Measurements from ENCODE around the gene EPS15.
"Not testable (repeated sequence)": the region's sequence is repeated elsewhere in the genome, so short reads cannot be mapped to it uniquely, and the experiment has no call there.

The EPS15 gene

DNA sequence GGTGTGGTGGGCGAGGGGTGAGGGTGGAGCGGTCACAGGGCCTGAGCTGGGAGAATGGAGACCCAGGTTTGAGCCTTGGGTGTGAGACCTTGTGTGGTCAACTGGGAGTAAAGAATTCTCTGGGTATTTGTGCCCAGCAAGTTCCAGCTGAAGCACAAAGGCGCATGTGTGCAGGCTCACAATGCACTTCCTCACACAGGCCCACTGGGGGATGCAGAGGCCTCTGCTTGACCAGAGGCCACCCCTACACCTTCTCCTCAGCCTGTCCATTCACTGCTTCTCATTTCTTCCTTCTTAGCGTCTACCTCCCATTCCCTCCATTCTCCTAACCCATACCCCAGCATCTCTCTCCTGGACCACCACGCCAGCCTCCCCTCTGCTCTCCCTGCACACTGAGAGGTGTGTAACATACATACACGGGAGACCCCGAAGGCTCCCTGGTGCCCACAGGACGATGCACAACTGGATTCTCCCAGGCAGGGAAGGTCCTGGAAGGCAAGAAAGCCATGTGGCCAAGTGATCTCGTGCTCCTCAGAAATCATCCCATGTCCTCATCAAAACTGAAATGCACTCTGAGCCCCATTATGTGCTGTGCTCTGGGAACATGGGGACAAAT lies 176.4 kb downstream of the EPS15 start:
- DNase-seq = no peak

DNA sequence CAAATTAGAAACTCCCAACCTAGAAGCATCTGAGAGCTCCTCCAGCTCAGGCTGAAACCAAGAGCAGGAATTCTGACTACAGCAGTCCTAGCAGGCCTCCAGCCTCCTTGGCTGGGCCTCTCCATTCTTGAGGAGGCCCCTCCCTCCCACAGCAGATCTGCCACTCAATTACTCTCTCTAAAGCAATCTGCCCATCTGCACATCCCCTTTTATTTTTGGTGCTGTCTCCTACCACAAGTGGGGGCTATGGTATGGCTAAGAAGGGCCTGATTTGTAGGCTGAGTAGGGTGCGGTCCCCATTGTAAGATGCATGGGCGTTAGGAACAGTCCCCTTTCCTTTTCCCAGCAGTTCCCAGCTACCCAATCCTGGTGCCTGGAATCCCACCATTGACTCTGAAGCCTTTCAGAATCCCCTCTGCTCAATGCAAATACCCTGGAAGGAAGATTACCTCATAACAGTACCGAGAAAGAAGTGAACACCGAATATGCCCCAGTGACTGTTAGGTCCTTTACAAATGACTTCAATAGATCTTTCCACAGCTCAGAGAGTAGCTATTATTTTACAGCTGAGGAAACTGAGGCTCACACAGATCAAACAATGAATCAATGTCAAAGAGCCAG lies 177.1 kb downstream of the EPS15 start:
- no peak for DNase-seq

DNA sequence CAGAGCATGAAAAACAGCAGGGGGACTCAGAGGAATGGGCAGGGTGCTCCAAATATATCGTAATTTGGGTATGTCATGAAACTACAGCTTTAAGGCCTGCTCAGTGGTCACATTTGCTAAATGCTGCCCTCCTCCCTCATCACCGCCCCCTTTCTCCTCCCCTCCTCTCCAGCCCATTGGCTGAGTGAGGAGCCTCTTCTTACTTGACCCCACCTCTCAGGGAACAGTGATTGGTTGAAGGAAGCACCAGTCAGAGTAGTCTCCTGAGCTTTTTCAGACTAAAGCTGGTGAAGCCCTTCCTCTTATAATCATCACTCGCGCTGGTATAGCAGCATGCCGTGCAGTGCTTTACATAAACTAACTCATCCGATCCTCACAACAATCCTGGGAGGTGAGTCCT lies 178.7 kb downstream of the EPS15 start:
- no peak for DNase-seq

DNA sequence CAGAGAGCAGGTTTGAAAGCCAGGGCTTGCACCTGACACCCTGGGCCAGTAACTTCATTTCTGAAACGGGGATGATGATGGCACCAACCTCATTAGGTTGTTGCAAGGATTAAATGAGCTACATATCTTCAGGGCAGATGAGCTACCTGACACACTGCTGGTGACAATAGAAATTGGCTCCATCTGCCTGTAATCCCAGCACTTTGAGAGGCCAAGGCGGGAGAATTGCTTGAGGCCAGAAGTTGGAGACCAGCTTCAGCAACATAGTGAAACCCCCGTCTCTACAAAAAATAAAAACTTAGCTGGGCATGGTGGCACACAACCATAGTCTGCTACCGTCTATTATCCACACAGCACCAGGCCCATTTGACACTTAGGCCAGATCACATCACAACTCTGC lies 182.4 kb downstream of the EPS15 start:
- no peak for DNase-seq

DNA sequence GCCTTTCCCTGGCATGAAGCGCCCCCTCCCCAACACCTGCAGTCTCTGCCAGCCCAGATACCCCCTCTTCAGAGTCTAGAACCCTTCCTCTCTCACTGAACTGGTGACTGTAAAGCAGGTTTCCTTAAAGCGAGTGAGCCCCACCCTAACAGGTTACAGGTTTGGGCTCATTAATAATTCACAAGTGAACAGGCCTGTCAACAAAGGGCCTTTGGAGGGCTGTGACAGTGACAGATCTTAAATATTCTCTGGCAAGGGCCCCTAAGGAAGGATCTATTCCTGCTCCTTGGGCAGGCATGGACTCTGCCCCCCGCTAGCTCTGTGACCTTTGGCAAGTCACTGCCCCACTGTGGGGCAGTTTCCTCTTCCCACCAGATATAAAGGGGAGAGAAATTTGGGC lies 183.1 kb downstream of the EPS15 start:
- DNase-seq = no peak

- peak in 2 of 58 donors; percentile 11 to 15 for DNase-seq
Measured at GRCh38 chr1:51331206-51332100, 187.6 kb downstream of the EPS15 start.

DNA sequence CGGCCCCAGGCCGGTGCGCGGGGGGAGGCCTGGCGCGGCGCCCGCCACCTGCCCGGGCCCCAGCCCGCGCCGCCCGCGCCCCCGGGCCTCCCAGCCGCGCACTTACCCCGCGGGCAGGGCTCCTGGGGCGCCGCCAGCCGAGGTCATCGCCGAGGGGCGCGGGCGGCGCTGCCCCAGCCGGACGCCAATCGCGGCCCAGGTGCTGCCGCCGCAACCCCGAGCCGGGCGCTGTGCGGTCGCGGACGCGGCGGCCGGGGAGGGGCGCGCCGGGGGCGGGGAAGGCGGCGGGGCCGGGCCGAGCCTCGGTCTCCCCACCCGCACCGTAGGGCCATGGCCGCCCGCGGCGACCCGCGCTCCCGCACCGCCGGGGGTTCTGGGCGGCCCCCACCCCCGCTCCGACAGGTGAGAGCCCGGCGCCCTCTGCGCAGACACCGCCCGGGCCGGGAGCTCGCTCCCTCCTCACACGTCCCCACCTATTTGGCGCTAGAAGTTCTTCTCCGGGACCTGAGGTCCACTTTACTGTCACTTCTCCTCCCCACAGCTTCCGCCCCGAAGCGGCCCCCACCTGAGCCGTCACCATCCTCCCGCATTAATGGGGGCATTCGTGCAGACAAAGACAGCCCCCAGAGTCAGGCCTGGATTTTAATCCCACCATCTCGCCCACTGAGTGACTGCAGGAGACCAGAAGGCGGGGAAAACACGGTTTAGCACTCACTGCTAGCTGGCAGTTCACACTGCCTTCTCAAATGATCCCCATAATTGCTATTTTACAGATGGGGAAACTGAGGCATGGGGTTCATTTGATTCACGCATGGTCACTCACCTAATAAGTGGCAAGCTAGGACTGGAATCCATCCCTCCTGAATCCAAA lies 188.5 kb downstream of the EPS15 start, which contains the start of gene TTC39A:
Gene TTC39A (minus strand): TSS at position 232 of the 871 bp plus-strand sequence. CDS start 85 bp downstream, at position 147.
- DNase-seq = peak in 1 of 58 donors; percentile 29

DNA sequence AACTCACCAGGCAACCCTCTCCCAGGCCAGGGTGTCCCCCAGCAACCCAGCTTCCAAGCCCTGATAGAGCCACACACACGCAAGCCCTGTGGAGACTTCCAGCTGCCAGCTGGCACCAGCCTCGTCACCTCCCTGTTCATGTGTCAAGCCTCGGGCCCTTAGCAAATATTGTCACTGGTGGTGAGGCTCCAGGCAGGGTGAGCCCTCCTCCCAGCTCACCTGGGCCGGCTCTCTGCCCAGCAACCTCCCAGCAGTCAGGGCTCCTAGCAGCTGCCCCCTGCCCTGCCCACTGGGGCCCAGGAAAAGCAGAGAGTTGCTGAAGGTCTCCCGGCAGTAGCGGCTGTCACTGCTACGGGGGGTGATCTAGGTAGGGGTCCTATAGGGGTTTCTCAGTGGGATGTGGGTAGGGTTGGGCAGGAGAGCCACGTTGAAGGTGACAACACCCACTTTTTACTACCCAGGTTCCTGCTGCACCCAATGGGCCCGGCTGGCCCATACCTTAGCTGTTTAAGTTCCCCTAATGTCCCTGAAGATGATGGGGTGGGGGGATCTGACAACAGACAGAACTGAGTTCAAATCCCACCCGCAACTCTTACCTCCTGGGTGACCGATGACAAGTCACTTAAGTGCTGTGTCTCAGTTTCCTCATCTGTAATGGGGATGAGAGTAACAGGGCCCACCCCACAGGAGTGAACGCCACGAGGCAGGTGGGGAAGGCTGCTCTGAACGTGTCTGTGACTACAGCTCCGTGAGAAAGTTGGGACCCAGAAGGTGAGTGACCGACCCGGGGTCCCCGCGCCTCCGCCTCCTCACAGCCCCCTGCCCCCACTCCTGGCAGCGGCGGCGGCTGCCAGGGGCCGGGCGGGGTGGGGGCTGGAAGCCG lies 189.4 kb downstream of the EPS15 start:
- DNase-seq = peak in 1 of 58 donors; percentile 18

DNA sequence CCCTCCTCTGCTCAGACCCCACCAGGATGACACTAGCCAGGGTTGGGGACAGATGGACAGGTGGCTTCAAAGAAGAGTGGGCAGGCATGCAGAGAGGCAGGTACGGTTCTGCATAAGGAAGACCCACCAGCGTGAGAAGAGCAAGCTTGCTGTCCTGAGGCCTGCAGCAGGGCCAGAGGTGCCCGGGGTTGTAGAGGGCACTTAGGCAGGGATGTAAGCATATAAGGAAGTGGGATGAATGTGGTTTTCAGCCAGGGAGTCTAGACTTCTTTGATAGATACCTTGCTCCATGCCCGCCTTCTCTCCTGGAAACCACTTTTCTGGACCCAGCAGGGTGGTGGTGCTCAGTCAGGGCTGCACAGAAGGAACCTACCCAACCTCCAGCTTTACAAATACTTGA lies 190.1 kb downstream of the EPS15 start:
- no peak for DNase-seq

GRCh38 chr1:51328279-51328678 lies 190.8 kb downstream of the EPS15 start:
- DNase-seq = no peak

GRCh38 chr1:51327386-51327785 lies 191.7 kb downstream of the EPS15 start:
- DNase-seq = no peak

GRCh38 chr1:51326839-51327238 lies 192.2 kb downstream of the EPS15 start:
- no peak for DNase-seq

DNA sequence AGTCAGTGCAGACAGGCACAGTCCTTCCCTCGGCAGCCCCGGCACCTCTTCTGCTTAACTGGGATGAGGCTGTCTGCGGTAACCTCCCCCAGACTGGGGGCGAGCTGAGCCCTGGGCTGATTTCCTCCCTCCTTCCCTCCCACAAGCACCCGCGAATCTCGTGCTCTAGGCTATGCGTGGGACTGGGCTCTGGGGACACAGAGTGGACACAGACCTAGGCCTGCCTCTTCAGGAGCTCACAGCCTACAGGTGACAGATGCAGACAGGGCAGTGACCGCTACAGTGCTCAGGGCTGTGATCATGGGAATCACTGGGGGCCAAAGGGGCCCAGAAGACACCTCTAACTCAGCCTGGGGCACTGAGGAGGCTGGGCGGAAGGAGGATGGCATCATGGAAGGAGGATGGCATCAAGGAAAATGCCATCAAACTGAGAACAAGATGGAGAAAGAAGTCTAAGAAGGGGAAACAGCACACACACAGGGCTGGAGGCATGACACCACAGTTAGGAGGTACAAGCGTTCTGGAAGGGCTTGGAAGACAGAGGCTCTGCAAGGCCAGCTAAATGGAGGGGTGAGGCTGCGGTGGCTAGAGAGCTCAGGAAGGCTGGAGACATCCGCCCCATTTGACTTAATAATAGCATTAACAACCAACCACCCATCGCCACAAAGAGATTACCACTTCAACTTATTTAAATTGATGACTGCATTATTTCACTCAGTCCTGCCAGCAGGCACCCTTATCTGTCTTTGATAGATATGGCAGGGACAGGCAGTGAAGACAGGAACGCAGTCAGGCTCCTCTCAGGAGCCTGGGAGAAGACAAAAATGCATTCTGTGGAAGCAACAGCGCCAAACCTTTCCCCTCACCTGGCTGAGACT lies 192.9 kb downstream of the EPS15 start:
- no peak for DNase-seq

GRCh38 chr1:51325391-51325790 lies 193.7 kb downstream of the EPS15 start:
- no peak for DNase-seq

- not testable (repeated sequence) for DNase-seq
Measured at GRCh38 chr1:51325011-51325385, 194.1 kb downstream of the EPS15 start.

DNA sequence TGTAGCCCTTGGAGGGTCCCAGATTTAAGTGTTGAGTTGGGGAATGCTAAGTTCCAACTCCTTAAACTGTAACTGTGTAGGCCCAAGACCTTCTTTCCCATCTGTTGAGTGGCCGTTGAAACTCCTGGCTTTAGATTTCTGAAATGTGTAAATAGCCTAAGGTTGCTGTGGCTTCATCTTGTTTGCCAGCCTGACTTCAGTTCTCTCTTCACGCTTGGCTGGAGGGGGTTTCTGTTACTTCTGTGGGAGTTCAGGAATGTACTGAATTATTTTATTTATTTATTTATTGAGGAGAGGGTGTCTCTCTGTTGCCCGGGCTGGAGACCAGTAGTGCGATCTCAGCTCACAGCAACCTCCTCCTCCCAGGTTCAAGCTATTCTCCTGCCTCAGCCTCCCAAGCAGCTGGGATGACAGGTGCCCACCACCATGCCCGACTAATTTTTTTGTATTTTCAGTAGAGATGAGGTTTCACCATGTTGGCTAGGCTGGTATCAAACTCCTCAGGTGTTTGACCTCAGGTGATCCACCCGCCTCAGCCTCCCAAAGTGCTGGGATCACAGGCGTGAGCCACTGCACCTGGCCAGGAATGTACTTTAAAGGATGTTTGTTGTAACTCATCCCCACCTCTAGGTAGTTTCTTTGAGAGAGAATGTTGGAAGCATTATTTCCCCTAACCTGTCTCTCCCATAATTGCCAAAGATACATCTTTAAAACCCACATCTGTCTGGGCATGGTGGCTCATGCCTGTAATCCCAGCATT lies 194.6 kb downstream of the EPS15 start:
- no peak for DNase-seq

DNA sequence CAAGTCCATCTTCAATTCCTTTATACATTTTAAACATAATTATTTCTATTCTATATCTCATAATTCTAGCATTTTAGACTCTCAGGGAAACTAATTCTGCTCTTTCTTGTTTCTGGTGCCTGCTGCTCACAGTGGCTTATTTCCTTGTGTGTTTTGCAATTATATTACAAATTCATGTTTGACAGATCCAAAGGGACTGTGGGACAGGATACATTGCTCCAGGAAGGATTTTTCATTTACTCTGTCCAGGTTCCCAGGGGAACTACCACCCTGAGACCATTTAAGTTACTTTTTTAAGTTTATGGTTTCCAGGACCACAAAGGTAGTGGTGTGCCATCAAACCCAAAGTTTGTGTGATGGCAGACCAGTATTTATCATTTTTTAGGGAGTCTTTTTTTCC lies 195.3 kb downstream of the EPS15 start:
- no peak for DNase-seq

DNA sequence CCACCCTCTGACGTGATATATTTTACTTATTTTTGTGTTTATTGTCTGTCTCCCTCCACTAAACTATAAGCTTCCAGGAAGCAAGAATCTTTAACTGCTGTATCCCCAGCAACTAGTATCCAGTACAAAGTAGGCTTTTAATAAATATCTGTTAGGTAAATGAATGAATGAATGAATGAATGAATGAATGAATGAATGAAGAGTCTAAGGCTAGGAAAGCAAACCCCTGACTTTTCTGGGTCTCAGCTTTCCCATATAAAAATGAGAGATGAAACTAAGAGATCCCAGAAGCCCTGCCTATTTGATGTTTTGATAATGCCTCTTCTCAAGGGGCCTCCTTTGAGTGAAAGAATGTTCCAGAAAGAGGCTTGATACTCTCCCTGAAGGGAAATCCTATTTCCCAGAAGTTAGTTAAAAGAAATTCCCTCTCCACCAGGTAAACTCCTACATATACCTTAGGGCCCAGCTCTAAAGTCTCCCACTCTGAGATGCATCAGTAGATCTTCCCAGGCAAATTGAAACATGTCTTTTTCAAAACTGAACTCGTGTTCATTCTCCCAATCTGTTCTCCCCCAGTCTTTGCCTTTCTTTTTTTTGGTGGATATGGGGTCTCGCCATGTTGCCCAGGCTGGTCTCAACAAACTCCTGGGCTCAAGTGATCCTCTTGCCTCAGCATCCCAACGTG lies 196.5 kb downstream of the EPS15 start:
- no peak for DNase-seq
